HTERT RPE-1 (cell line): ENCODE results near the gene ZDHHC14.

ENCODE experiments used
- in situ Hi-C: fragments of 300-500 bp; cut with MboI; formaldehyde crosslinking; loops from 4 replicates; pipeline ENCODE4 v1.14.3; 2020; ENCODE audit warnings: low sequenced_read_pairs

Gene ZDHHC14

GRCh38 chr6:157486572-157486971 is 105.6 kb downstream of the ZDHHC14 start:
- in situ Hi-C loops = no loop called here

DNA sequence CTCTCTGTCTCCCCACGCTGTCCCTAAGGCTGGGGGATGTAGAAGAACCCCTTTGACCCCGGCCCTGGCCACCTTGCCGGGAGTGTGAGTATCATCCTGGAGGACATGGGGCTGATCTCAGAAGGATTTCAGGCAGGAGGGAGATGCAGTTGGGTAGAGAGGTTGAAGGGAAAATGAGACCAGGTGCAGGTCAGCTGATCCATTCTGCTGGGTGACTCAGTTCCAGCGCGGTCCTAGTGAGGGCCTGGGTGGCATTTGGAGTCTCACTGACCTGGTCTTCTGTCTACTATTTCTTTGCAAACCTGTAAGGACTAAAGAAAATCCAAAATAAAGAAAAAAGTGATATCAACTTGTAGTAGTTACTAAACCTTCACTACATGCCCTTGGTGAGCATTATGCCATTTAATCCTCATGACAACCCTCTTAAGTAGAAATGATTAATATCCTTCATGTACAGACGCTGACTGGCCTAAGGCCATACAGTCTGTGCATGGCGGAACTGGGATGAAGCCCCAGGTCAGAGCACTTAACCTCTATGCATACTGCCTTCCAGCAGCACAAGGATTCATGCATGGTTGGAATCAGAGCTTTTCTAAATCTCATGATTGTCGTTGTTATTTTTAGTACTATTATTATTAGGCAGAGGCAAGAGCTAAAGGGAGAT is 106.3 kb downstream of the ZDHHC14 start:
- in situ Hi-C loops = no loop called here

DNA sequence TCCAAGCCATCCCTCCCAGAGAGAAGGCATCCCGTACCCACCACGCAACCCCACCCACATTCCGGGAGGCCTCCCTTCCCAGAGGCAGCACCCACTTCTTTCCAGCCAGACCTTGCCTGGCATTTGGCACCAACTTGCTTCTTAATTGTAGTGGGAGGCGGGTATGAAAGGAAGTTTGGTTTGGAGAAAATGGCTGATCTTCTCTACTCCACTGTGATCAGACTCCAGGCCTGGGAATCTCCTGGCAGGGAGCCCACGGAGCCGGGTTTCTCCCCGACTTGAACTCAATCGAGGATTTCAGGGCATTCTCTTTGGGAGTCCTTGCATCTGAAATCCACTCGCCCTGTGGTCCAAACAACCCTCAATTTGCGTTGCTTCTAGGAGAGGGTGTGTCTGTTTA is 107.1 kb downstream of the ZDHHC14 start:
- in situ Hi-C loops = no loop called here

DNA sequence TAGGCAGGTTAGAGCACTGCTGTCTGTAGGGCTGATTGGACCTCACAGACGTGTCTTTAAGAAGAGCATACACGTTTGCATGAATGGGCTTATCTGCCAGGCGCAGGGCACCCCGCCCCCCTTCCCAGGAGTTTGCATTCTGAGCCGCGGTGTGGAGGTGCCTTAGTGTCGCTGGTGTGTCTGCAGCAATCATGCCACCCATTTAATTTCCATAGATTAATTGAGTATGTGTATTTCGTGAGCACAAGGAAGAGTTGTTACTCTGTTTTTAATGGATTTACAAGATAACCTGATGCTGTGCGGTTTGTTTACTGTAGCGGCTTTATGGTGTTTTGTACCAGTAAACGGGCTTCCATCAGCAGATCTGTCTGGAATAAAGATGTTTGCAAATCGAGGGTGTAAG is 107.7 kb downstream of the ZDHHC14 start:
- in situ Hi-C loops = no loop called here

DNA sequence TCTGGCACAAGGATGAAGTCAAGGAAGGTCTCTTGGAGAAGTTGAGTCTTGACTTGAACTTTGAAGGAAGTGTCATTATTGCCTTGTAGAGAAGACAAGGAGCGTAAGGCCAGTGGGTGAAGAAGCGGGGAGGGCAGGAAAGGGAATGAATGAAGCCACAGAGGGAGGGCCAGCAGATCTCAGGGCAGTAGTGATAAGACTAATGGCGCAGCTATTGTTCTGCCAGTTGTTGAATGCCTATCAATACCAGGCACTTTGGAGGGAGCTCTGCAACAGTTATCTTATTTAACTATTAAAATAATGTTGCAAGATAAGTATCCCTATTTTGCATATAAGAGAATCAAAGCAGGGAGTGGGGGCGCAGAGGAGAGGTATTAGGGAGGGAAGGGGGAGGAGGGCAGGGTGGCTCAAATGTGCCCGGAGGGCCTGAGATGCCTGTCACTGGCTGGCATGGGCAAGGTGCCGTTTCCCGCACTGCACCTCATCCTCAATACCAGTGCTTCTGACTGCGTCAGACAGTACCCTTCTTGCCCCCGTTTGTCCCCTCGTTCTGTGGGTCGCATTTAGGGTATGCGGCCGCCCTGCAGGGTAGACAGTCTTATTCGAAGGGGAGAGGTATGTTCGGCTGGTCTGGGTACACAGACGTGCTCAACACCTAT is 109.8 kb downstream of the ZDHHC14 start:
- in situ Hi-C loops = no loop called here

DNA sequence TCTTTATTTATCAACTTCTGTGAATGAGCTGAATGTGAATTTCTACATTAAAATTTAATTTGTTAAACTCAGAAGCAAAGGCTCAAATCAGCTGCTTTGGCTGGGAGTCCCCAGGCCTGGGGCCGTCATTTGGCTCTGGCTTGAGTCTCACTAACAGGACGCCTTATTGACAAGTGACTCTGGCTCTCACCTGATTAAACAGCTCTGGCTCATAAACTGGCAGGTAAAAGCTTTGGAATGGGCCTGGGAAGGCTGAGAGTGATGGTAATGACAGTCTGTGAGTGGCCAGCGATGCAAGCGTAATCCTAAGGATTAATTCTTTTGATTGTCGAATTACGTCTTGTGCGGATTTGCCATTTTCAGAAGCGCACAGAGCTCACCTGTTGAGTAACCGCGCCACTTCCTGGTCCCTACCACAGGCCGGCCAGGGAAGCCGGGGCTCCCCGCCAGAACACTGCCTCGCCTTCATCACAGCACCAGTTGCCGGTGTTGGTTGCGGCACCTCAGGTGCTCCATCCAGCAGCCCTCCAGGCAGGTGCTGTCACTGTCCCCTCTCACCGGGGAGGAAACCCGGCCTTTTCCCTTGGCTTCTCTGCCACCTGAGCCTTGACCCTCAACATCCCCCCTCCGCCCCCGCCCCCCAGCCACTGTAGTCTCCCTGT is 110.7 kb downstream of the ZDHHC14 start:
- in situ Hi-C loops = no loop called here

DNA sequence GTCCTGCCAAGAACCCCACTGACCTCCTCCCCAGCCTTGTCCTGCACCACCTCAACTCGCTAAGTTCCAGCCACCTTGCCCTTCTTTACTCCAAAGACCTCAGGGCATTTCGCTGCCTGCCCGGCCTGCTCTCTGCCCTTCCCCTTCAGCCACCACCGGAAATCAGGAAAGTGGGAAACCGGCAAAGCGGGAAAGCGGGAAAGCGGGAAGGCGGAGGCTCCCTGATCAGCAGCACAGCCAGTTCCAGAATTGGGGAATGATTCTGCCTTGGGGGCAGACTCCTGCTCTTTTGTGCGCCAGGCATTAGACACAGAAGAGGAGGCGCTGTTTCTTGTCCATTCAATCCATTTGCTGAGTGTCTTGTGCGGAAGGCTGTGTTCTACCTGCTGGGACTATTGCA is 111.3 kb downstream of the ZDHHC14 start:
- in situ Hi-C loops = no loop called here

DNA sequence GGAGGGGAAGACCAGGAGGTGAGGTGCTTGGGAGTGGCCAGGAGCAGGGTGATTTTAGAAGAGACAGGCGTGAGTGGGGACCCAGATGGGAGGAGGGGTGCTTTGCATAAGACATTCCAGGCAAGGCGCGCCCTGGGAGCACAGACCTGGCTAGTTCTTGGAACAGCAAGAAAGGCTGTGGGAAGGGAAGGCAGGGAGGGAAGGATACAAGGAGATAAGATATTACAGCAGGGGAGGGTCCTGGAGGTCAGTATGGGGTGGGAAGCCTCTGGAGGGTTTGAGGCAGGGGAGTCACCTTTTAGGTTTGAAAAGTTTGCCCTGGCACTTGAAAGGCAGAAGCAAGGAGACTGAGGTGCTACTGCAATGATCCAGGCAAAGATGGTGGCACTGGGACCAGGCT is 111.8 kb downstream of the ZDHHC14 start:
- in situ Hi-C loops = no loop called here

GRCh38 chr6:157493173-157493572 is 112.2 kb downstream of the ZDHHC14 start:
- in situ Hi-C loops = no loop called here

- in situ Hi-C loops = no loop called here
These were observed 112.6 kb downstream of the ZDHHC14 start for GRCh38 chr6:157493576-157493975.

- in situ Hi-C loops = no loop called here
These were observed 113.2 kb downstream of the ZDHHC14 start for GRCh38 chr6:157494132-157494710.

DNA sequence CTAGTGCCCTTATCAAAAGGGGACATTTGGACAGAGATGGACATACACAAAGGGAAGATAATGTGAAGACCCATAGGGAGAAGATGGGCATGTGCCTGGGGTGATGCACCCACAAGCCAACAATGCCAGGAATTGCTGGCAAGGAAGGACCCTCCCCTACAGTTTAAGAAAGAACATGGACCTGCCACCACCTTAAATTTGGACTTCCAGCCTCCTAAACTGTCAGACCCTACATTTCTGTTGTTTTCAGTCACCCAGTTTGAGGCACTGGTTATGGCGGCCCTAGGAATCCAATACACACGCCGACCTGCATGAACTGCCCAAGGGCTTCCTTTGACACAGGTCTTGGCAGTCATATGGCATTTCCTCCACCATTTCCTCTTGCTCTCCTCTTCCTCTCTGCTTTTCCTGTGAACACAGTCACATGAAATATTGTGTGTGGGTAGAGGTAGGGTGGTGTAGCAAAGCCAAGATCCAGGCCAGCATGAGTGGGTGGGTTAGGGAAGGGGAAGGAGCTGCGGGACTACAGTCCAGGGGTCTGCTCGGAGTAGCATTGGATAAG is 115.6 kb downstream of the ZDHHC14 start:
- in situ Hi-C loops = no loop called here

DNA sequence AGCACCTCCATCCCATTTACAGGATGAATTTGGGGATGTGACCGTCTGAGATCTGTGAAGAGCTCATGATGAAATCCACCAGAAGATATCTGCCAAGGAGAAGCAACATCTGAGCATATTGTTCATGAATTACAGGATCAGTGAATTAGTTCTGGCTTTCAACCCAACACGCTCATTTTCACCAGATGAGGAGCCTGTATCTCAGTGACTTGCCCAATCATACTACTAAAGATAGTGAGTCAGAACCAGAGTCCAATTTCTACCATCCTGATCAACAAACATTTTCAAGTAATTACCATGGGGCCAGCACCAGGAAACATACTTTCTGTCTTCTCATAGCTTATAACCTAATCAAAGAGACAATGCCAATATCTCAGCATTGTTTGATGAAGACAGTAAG is 116.6 kb downstream of the ZDHHC14 start:
- in situ Hi-C loops = no loop called here

GRCh38 chr6:157498817-157499216 is 117.8 kb downstream of the ZDHHC14 start:
- in situ Hi-C loops = no loop called here

GRCh38 chr6:157500022-157500421 is 119.0 kb downstream of the ZDHHC14 start:
- in situ Hi-C loops = no loop called here

DNA sequence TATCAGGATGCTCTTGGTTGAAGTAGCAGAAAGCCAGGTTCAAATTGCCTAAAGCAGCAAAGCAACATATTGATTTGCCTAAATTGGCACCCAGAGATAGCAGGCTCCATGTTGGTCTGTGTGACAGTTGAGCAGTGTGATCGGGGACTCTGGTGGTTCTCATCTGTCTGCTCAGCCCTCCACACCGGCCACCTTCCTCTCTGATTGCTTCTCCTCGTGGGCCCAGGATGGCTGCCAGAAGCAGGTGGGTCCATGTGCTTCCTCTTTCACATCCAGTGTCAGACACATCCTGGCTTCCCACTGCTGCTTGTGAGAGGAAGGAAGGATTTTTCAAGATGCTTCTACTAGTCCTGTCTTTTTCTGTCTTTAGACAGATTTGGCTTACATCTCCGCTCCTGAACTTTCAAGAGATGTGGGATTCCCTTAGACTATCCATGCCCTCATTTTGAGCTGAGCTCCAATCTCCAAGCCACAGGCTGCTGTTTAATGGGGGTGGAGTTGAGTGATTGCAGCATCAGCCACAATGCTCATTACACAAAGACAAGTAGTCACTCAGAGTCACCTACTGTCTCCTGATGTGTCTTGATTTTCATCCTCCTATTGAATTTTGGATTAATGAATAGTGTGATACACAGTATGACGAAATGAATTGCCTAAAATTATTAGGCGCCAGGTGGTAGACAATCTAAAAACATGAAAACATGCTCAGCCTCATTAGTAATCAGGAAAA is 122.2 kb downstream of the ZDHHC14 start:
- in situ Hi-C loops = no loop called here

GRCh38 chr6:157505912-157506491 is 125.0 kb downstream of the ZDHHC14 start:
- in situ Hi-C loops = no loop called here

- in situ Hi-C loops = no loop called here
These were observed 129.6 kb downstream of the ZDHHC14 start for GRCh38 chr6:157510323-157511188.

- in situ Hi-C loops = no loop called here
These were observed 130.8 kb downstream of the ZDHHC14 start for GRCh38 chr6:157511682-157512381.
